Loucy (cell line): Measurements from ENCODE around the gene FXR1.

Source experiments
- H2AFZ ChIP-seq: fragments of 200-600 bp; sonication (generic); 2 replicates; pipeline ENCODE4 v1.6.0; 2016; ENCODE audit warnings: antibody characterized with exemption, mild to moderate bottlenecking, low read length, moderate library complexity
- H3F3A ChIP-seq: fragments of 200-600 bp; 2 replicates; pipeline ENCODE4 v1.6.0; 2016; ENCODE audit warnings: antibody characterized with exemption, low read depth, mild to moderate bottlenecking
- H3K27me3 ChIP-seq: fragments of 200-600 bp; sonication (generic); 2 replicates; pipeline ENCODE4 v1.6.1; 2014; ENCODE audit warnings: low read length, mild to moderate bottlenecking; ENCODE audit not compliant: insufficient read depth, poor library complexity, severe bottlenecking
- H3K36me3 ChIP-seq: fragments of 200-600 bp; sonication (generic); 2 replicates; pipeline ENCODE4 v1.6.1; 2016; ENCODE audit warnings: low read length; ENCODE audit not compliant: insufficient read depth
- H3K4me1 ChIP-seq: fragments of 200-600 bp; sonication (generic); 2 replicates; pipeline ENCODE4 v1.5.1; 2014; ENCODE audit warnings: low read length, mild to moderate bottlenecking; ENCODE audit not compliant: insufficient read depth, poor library complexity, severe bottlenecking
- H3K4me2 ChIP-seq: fragments of 200-600 bp; sonication (generic); 2 replicates; pipeline ENCODE4 v1.6.0; 2014; ENCODE audit warnings: antibody characterized with exemption, low read length, low read depth, mild to moderate bottlenecking; ENCODE audit not compliant: poor library complexity, severe bottlenecking
- H3K4me3 ChIP-seq: fragments of 200-600 bp; sonication (generic); 2 replicates; pipeline ENCODE4 v1.5.1; 2014; ENCODE audit warnings: low read length, mild to moderate bottlenecking, mixed read lengths; ENCODE audit not compliant: poor library complexity, severe bottlenecking
- H3K79me2 ChIP-seq: fragments of 200-600 bp; sonication (generic); 2 replicates; pipeline ENCODE4 v1.6.1; 2014; ENCODE audit warnings: low read length; ENCODE audit not compliant: insufficient read depth
- H3K9ac ChIP-seq: fragments of 200-600 bp; sonication (generic); 2 replicates; pipeline ENCODE4 v1.6.0; 2014; ENCODE audit warnings: mild to moderate bottlenecking, low read depth, low read length, moderate library complexity; ENCODE audit not compliant: poor library complexity, severe bottlenecking
- H3K9me2 ChIP-seq: fragments of 200-600 bp; sonication (generic); replicated peaks from 2 replicates; pipeline ENCODE4 v1.6.1; 2016; ENCODE audit warnings: low read depth, low read length, mixed read lengths
- H3K9me3 ChIP-seq: fragments of 200-600 bp; sonication (generic); 2 replicates; pipeline ENCODE4 v1.6.1; 2014; ENCODE audit warnings: mild to moderate bottlenecking, antibody characterized with exemption, low read length, low read depth; ENCODE audit not compliant: insufficient read depth
- H4K20me1 ChIP-seq: fragments of 200-600 bp; sonication (generic); 2 replicates; pipeline ENCODE4 v1.6.0; 2014; ENCODE audit warnings: antibody characterized with exemption, low read length, mild to moderate bottlenecking; ENCODE audit not compliant: insufficient read depth, poor library complexity, severe bottlenecking
- EZH2phosphoT487 ChIP-seq: fragments of 200-600 bp; IDR thresholded peaks from 2 replicates; pipeline ENCODE4 v1.6.1; 2018; ENCODE audit warnings: antibody characterized with exemption, mild to moderate bottlenecking, moderate library complexity, borderline replicate concordance
- TF ChIP-seq, protein P1 (sequence below): fragments of 200-600 bp; sonication (generic); conservative IDR thresholded peaks from 2 replicates; pipeline ENCODE4 v1.5.1; 2014; ENCODE audit warnings: mild to moderate bottlenecking, antibody characterized with exemption, low read length

The FXR1 gene

DNA sequence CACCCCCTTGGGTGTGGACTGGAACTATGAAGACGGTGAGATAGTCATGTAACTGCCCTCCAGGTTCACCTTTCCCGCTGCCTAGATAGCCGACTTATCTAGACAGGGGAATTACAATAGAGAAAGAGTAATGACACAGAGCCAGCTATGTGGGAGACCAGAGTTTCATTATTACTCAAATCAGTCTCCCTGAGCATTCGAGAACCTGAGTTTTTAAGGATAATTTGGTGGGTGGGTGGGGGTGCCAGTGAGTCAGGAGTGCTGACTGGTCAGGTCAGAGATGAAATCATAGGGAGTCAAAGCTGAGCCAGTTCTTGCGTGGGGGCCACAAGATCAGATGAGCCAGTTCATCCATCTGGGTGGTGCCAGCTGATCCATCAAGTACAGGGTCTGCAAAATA lies 96.8 kb downstream of the FXR1 start:
- no peak overlapping the region for H3K9ac ChIP-seq
- no peak overlapping the region for H3K4me2 ChIP-seq
- TF ChIP-seq, protein P1, sequence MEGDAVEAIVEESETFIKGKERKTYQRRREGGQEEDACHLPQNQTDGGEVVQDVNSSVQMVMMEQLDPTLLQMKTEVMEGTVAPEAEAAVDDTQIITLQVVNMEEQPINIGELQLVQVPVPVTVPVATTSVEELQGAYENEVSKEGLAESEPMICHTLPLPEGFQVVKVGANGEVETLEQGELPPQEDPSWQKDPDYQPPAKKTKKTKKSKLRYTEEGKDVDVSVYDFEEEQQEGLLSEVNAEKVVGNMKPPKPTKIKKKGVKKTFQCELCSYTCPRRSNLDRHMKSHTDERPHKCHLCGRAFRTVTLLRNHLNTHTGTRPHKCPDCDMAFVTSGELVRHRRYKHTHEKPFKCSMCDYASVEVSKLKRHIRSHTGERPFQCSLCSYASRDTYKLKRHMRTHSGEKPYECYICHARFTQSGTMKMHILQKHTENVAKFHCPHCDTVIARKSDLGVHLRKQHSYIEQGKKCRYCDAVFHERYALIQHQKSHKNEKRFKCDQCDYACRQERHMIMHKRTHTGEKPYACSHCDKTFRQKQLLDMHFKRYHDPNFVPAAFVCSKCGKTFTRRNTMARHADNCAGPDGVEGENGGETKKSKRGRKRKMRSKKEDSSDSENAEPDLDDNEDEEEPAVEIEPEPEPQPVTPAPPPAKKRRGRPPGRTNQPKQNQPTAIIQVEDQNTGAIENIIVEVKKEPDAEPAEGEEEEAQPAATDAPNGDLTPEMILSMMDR = no peak
- TF ChIP-seq EZH2phosphoT487 = no peak
- H3K9me2 ChIP-seq = no peaks in the 10 kb centered on the region
- H3K36me3 ChIP-seq = no peaks in the 10 kb centered on the region
- H3F3A ChIP-seq = no peaks in the 10 kb centered on the region
- no peaks in the 10 kb centered on the region for H3K9me3 ChIP-seq
- no peaks in the 10 kb centered on the region for H3K79me2 ChIP-seq
- H3K4me3 ChIP-seq = no peak overlapping the region
- no peaks in the 10 kb centered on the region for H4K20me1 ChIP-seq
- H2AFZ ChIP-seq = no peak overlapping the region
- H3K27me3 ChIP-seq = no peaks in the 10 kb centered on the region
- no peaks in the 10 kb centered on the region for H3K4me1 ChIP-seq

DNA sequence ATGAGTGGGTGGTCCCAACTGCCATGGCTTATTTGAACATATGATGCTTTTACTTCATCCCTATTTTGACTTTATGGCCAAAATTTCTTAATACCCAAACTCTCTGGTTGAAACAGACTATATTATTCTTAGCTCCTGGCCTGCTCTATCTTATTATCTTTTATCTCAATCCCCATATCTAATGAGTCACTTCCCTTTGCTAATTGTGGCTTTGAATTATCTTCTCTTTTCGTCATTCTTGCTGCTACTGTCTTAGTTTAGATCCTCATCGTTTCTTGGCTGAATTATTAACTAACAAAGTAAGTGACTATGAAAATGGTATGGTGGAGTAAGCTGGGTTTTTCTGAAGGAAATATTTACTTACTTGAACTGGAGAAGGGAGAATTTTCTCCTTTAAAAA lies 105.2 kb downstream of the FXR1 start:
- no peaks in the 10 kb centered on the region for H4K20me1 ChIP-seq
- TF ChIP-seq, protein P1 = no peak
- TF ChIP-seq EZH2phosphoT487 = no peak
- H3K9me2 ChIP-seq = no peaks in the 10 kb centered on the region
- H3K9ac ChIP-seq = no peak overlapping the region
- H3K36me3 ChIP-seq = no peaks in the 10 kb centered on the region
- no peak overlapping the region for H3K4me3 ChIP-seq
- H3K9me3 ChIP-seq = no peaks in the 10 kb centered on the region
- no peak overlapping the region for H2AFZ ChIP-seq
- no peaks in the 10 kb centered on the region for H3K27me3 ChIP-seq
- no peaks in the 10 kb centered on the region for H3F3A ChIP-seq
- no peaks in the 10 kb centered on the region for H3K79me2 ChIP-seq
- H3K4me1 ChIP-seq = no peaks in the 10 kb centered on the region
- H3K4me2 ChIP-seq = no peak overlapping the region

DNA sequence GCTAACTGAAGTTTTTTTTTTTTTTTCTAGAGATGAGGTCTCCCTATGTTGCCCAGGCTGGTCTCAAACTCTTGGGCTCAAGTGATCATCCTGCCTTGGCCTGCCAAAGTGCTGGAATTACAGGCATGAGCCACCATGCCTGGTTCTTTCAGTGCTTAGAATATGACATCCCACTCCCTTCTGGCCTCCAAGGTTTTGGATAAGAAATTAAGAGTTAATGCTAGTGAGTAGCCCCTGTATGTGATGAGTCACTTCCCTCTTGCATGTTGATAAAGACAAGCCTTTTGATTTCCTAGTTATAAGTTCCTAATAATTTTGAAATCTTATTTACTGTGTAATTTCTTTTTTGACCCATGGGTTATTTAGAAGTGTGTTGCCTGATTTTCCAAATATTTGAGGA lies 112.7 kb downstream of the FXR1 start:
- Histone ChIP-seq H2AFZ (no peak overlapping the region), H3K9ac (no peak overlapping the region), H3K79me2 (no peaks in the 10 kb centered on the region), H3K9me3 (no peaks in the 10 kb centered on the region), H3K36me3 (no peaks in the 10 kb centered on the region), H4K20me1 (no peaks in the 10 kb centered on the region), H3K4me2 (no peak overlapping the region), H3F3A (no peaks in the 10 kb centered on the region), H3K4me3 (no peak overlapping the region), H3K4me1 (no peaks in the 10 kb centered on the region), H3K9me2 (no peaks in the 10 kb centered on the region; the same call in 1 of the 2 replicates), H3K27me3 (no peaks in the 10 kb centered on the region)
- TF ChIP-seq EZH2phosphoT487 = no peak
- TF ChIP-seq, protein P1 = no peak
